Activated T-helper 1 cell treated with Interleukin-2 at 50 U/mL for 16 hours (primary cell): ENCODE measurements around the gene AHRR.
"Not testable (repeated sequence)": the region's sequence is repeated elsewhere in the genome, so short reads cannot be mapped to it uniquely, and the experiment has no call there.

Source experiments
- DNase-seq: peaks from one replicate; pipeline ENCODE4 v3.0.0-alpha.2; 2020; ENCODE audit warnings: low read depth

Gene AHRR

DNA sequence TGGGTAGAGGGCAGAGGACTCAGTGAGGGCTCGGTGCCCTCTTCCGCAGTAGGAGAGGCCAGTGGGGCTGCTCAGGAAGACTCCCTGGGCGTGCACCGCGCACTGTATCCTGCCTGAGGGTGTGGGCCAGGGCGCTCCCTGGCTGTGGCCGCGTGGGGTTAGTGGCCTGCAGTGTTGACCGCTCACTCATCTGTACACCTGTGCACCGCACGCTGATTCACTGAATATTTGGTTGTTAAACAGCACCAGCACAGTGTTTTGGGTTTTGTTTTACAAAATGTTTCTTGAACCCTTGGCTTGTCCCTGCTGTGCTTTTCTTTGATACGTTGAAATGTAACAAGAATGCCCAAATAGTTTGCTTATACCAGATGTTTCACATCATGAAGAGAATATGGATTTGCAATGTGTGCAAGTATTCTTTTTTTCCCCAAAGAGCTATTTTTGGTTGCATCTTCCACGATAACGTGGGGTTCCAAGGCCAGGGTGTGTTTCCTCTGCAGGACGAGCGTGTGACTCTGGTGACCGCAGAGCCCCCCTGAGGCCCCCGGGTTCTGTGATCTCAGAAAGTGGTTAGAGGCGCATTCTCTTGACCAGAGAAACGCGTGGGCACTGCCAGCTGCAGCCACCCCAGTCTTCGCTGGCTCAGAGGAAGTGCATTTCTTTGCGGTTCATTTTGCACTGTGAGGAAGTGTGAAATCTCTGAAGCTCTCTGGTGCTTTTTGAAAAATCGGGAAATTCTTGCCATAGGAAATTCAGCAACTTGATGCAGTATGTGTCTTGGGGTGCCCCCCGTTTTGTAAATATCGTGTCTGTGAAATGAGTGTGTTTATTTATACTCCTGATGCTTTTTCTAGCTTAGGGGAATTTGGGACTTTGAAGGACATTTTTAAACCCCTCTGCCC is 46.9 kb downstream of the AHRR start:
- no peak for DNase-seq

DNA sequence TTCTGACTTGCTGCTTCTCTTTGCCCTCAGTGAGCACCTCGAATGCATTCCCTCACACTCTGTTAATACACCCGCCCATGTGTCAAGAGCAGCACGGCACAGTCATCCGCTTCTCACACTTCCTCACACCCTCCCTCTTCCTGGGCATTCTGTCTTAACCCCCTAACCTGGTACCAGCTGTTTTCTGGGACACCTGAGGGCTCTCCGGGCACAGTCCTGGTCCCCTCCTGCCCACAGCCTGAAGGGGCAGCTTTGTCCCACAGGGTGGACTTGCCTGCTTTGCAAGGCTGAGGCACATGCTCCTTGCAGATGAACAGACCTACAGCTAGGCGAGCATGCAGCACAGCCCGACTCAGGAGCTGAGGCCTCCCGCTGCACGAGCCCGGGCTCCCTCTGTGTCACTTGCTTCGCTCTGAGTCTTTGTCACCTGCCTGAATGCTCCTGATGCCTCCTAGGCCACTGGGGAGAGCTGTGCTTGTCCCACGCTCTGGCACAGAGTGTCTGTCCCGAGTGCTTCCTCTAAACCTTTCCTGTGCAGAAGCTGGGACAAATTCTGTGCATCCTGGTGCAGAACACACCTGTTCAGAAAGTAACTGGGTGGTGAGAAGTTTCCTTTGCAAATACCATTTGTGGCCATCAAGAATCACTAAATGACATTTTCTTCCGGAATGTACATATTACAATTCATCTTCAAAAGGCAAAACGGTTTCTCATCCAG is 47.8 kb downstream of the AHRR start:
- no peak for DNase-seq

DNA sequence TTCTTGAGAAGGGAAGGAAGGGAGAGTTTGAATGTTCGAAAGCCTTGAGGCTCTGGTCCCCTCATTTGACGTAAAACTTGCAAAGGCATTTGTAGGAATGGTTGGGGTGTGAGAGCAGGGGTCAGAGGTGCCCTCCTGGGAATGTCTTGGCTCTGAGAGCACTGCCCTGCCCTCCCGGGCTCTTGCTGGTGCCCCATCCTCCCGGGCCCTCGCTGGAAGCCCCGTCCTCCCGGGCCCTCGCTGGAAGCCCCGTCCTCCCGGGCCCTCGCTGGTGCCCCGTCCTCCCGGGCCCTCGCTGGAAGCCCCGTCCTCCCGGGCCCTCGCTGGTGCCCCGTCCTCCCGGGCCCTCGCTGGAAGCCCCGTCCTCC is 48.3 kb downstream of the AHRR start:
- not testable (repeated sequence) for DNase-seq

DNA sequence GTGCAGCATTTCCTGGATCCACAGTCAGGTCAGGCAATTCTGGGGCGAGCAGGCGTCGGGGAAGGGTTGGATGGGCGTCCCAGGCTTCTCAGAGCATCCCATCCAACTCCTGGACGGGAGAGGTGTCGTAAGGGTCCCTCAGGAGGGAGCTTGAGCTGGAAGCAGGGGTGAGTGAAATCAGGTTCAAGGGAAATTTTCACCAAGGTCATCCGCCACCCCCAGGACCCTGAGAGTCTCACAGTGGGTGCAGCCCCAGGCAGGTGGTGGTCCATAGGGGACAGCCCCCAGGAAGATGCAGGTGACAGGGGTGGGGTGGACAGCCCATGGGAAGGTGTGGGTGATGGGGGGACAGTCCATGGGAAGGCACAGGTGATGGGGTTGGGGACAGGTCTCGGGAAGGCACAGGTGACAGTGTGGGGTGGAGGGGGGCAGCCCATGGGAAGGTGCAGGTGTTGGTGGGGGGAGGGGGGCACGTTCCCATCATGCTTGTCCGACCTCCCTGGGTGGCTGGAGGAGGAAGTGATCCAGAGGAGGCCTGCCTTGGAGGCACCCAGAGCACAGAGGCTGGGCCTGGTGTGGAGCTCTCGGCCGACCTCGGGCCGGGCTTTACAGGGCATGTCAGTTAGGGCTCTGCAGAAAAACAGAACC is 48.9 kb downstream of the AHRR start:
- no peak for DNase-seq

DNA sequence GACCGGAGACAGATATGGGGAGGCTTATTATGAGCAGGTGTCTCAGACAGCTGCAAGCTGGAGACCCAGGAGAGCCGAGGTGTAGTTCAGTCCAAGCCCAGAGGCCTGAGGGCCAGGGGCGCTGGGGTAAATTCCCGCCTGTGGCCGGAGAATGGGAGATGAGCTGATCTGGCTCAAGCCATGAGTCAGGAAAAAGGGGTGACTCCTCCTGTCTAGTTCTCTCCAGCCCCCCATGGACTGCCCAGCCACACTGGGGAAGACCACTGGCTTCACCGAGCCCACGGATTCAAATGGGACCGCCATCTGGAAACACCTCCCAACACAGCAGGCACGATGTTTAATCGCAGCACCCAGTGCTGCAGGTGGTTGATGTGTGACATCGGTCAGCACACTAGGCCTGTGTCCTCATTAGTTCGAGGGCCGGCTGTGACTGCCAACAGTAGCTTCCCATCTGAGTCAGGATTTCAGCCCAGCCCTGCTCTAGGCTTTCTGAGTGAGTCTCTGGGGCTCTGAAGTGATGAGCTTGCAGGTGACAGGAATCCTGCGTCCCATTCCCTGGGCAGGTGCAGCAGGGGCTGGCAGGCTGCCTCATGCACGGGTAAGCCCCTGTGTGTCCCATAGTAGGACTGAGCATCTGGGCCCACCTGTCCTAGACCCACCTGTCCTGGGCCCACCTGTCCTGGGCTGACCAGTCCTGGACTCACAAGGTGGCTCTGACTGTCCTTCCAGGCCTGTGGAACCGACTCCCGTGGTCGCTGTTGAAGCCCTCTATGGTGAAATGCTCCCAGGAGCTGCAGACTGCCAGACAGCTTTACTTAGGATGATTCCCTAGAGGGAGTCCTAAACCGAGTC is 49.7 kb downstream of the AHRR start:
- no peak for DNase-seq

DNA sequence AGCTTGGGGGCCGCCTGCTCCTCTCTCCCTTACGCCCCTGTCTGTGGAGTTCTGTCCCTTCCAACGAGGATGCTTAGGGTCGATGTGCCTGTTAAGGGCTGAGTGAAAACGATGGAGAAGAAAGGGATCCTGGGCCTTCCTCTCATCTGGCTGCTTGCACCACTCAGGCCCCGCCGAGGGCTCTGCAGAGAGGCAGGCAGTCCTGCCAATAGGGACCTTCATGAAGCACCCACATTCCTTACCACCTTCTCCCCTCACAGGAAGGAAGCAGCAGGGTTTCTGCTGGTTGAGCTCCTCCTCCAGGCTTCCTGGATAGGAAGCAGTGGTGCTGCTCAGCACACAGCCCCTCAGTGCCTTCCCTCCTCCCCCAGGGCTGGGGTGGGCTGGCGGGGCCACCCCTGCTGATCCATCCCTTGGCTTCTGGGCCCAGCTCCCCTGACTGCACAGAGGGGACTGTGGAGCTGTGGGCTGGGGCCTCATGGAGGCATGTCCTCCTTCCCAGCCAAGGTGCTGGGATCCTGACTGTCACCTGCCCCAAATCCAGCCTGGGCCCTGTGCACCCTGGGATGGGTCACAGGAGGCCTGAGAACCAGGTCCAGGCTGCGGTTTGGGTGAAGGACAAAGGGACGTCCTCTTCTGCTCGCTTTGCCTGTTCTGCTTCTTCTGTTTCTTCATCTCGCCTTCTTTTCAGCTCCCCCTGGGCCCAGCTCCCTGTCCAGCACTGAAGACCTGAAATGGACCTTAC is 50.5 kb downstream of the AHRR start:
- no peak for DNase-seq

DNA sequence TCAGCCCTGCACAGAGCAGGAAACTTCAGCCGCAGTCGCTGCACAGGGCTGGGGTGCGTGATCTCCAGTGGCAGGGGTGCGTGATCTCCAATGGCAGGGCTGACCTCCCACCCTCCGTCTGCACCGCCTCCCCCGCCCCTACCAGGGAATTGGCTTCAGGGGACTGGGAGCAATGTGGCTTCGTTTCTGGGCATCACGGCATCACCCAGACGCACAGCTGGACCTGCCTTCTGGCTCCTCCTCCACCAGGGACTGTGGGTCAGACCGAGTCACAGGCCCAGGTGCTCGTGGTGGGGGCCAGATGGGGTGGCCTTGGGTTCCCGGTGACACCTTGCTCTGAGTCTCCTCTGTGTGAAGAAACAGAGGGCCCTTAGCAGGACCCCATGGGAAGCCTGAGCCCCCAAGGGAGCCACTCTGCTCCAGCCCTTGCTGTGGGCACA is 51.1 kb downstream of the AHRR start:
- DNase-seq: no peak

DNA sequence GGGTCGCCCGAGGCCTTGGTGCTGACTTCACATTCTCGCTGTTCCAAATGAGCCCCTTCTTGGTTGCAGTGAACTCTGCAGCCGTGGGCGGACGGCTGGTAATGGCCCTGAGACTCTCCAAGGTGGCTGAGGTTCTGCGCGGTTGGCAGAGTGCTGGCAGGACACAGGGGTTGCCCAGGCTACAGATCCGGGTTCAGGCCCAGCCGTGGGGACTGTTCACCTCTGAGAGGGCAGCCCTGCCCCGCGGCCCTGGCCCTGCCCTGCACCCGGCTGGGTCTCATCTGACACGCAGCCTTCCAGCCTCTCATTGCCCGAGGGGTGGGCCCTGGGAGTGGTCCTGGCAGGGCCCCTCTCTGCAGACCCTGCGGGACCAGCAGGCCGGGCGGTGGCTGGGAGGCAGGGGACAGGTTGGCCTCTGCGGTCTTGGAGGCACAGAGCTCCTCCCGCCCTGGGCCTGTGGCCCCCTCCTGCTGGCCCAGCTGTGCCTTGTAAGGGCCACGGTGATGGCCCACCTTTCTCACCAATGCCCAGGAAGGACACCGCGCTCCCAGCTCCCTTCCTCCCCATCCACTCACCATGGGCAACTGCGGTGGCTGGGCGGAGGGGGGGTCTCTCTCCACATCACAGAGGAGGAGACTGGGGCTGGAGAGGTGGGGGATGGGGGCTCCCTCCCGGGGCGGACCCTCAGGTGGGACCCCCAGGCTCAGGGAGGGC is 51.6 kb downstream of the AHRR start:
- DNase-seq: no peak

DNA sequence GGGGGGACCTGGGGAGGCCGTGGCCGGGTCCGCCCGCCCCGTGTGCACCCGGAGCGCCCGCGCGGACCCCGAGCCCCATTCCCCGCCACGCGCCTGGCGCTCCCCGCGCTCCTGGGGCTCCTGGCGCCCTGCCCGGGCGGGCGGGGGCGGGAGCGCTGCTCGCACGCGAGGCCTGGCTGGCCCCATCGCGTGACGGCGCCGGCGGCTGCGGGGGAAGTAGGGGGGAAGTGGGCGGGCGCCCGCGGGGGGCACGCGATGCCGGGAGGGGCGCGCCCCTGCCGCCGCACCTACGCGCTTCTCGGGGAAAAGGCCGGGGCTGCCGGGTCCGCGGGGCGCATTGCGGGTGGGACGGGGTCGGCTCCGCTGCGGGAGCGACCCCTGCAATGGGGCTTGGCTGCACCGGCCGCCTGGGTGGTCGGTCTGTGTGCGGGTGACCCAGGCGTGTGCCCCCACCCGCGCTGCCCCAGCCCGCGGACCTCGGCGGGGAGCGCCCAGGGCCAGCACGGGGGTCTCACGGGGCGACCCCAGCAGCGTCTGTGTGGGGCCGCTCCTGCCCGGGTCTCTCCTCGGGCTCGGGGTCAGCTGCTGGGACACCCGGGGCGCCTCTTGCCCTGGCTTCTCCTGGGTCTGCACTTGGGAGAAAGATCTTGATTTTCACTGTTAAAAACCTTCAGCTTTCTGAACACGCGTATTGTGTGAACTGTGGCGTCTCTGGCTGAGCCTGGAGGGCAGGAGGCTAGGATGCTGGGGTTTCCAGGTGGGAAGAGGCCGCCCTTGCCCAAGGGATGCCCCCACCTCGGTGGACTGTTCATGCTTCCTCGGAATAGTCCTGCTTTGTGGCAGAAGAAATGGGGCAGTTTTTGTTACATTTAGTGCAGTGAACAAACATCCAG is 52.4 kb downstream of the AHRR start:
- peak; percentile 45 for DNase-seq

DNA sequence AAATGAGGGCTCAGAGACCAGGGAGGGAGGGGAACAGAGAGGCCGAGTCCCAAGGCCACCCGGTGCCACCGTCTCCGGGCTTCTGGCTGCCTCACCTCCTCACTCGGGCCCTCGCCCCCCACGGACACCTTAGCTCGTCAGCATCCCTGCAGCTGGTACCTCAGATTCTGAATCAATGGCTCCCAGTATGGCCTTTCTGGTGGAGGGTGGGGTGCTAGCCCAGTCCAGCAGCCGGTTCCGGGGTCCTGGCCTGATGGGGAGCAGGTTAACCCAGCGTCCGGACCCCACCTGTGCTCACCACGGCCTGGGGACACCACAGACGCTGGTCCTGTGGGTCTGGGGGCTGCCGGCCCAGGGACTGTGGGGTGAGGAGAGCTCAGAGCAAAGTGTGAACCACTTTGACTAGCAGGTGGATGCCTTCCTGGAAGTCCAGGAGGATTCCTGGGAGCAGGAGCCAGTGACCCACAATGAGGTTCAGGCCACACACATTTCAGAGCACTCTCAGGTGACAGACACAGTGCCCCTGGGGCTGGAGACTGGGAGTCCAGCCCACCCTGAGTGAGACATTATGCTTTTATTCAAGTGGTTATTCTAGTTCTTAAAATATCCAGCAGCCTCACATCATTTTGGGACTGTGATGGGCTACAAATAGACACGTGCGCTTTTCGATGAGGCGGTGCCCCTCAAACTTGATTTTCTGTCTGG is 53.3 kb downstream of the AHRR start:
- no peak for DNase-seq

DNA sequence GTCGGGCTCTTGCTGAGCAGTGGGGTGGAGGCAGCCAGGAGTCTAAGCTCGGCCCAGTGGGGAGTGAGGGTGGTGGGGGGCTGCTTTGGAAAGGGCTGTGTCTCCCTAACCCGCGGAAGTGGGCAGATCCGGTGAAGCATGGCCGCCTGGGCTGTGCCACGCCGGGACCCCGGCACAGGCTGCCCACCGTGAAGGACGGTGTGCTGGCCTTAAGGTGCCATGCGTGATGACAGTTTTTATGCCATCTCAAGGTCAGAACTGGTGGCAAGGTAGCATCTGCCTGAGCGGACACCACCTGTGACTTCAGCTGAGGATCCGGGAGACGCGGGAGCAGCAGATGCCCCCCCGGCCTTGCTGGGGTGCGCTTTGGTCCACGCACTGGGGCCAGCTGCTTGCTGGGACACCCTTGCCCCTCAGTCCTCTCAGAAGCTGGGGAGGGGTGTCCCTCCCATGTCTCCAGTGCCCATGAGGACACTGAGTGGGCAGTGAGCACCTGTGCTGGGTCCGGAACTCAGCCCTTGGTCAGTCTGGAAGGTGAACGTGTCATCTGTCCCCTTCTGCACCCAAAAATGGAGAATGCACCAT is 53.9 kb downstream of the AHRR start:
- no peak for DNase-seq

DNA sequence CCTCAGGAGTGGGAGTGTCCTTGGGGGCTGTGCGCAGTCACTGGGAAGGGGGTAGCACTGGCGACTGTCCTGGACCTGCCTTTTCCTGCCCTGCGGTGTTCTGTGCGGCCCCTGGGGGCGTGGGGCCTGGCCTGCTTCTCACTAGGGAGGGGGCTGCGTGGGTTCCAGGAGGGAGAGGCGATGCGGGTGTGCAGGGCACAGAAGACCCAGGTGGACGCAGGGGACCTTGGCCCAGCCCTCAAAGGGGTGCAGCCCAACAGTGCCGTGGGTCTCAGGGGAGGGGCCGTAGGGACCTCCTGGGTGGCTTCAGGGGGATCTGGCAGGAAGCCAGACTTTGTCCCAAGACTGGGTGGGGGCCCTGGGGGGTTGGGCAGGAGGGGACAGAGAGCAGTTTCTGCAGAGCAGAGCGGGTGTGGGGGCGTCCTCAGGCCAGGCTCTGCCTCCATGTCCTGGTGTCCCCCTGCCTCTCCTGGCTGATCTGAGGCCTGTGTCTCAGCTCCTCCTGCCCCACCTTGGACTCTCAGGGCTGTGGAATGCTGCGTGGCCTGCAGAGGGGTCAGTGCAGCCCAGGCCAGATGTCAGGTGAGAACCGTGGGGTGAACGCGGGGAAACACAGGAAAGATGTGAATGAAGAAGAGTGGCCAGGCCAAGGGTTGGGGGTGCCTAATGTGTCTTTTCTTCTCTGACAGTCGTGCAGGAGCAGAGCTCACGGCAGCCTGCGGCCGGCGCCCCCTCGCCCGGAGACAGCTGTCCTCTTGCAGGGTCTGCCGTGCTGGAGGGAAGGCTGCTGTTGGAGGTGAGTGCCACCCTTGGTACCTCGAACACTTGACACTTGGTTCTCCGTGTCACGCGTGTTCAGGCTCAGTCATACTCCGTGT is 54.6 kb downstream of the AHRR start:
- no peak for DNase-seq

DNA sequence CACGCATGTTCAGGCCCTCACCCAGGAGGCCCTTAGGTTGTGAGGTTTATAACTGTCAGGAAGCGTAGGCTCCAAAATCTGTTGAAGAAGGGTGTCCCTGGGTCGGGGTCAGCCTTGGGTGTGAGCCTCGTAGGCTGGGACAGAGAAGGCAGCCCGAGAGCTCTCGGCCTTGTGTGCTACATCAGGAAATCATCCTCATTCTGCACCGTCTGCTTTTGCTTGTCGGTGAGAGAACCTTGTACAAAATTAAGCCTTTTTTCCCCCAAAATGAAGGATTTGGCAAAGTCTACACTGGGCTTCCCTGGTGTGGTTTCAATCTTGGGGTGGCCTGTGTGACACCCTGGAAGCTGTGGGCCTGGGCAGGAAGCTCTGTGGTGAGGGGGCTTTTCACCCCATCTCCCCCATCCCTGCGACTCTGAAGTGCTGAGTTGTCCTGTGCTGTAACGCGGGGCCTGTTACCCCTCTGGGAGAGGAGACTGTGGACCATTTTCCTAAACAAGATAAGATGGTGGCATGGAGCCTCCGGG is 55.3 kb downstream of the AHRR start:
- DNase-seq: no peak

DNA sequence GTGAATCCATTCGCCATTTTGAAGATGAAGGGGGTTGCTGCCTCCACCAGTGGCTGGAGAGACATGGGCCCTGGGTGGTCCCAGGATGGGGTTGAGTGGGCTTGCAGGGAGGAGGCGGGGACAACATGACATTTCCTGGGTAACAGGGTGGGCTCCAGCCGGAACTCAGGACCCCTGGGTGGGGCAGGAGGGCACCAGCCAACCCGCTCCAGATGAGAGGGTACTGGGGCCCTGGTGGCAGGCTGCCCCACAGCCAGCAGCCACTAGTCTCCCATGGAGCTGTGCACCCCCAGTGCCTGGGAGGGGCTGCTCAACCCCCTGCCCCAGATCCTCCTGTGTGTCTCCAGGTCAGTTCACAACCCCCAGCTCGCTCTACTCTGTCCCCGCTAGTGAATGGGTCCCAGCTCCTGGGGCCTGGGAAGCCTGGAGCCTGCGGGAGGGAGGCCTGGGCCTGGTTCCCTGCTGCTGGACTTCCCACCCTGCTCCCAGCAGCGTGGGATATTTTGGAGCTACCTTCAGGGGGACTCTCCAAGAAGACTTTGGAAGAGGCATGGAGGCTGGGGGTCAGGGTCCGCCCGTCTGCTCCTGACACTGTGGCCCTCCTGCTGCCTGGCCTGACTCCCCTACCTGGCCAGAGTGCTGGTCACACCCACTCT is 55.9 kb downstream of the AHRR start:
- no peak for DNase-seq

DNA sequence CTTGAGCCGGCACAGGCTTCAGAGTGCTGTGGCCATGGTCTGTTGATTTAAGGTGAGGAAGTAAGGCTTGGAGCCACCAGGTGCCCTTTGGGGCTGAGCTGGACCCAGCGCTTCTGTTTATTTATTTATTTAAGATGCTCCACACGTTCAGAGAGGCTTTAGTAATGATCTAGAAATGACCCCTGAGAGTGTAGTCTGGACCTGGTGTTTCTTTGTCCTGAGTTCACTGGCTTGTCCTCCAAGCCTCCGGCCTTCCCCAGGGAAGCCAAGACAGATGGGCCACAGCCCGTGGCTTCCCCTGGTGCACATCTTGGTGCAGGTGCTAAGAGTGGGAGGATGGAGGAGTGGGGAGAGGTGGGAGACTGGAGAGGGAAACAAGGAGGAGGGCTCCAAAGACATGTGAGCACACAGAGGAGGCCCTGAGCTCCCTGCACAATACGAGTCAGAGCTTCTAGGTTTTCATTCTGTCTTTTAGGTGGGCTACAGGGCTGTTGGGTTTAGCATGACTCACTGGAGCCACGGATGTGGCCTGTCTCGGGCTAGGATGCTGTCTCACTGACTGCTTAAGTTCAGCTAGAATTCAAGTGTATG is 56.9 kb downstream of the AHRR start:
- no peak for DNase-seq
